ENCODE measurements around the gene CHCHD6. TPM values are rescaled to one million over a fixed set of nuclear protein-coding genes. Genes with fewer than 3 reads are reported as not detected.
A peak's percentile ranks its signal among the peaks of the same experiment; 100 is the strongest.

Gene CHCHD6
- total RNA-seq, 1 experiment from 2014 or later: 36.3 TPM

- Histone ChIP-seq H3K4me2 (ENCODE audit: low read length) (no peak overlapping the region), H2AFZ (ENCODE audit: low read depth, low read length, poor library complexity, severe bottlenecking) (no peak overlapping the region), H3K36me3 (ENCODE audit: control insufficient read depth in 1 of 2, insufficient read depth in 2 of 2, low read length in 2 of 2) (no peaks in the 10 kb centered on the region), H3K9me3 (ENCODE audit: control insufficient read depth in 1 of 2, insufficient read depth in 1 of 2, low read depth in 1 of 2, low read length in 2 of 2) (peaks cover 0 to 6% of the 10 kb centered on the region in 2 experiments; a peak in 1 of 4 replicates), H3K27ac (ENCODE audit: low read depth, low read length) (no peak overlapping the region), H3K27me3 (ENCODE audit: insufficient read depth, low read length) (no peaks in the 10 kb centered on the region), H3K4me3 (replicated peaks in 1 of 2; ENCODE audit: low read depth in 1 of 2, low read length in 2 of 2) (no peak overlapping the region), H4K20me1 (ENCODE audit: insufficient read depth) (no peaks in the 10 kb centered on the region), H3K9ac (ENCODE audit: low read length) (no peak overlapping the region), H3K79me2 (ENCODE audit: insufficient read depth, low read length) (peaks cover 7% of the 10 kb centered on the region), H3K4me1 (ENCODE audit: control insufficient read depth in 1 of 2, insufficient read depth in 2 of 2, low read length in 2 of 2) (no peaks in the 10 kb centered on the region), H3K9me2 (ENCODE audit: insufficient read depth) (no peaks in the 10 kb centered on the region)
- BruUV-seq (replicated peaks): no TSS peak
- TF ChIP-seq SRF (IDR thresholded peaks at IDR 0.05; ENCODE audit: low read depth) (no peak), ZNF274 (IDR thresholded peaks at IDR 0.05; ENCODE audit: low read depth, low read length) (no peak), JUND (IDR thresholded peaks at IDR 0.05) (no peak), TCF7L2 (IDR thresholded peaks at IDR 0.05; ENCODE audit: borderline replicate concordance, extremely low read depth, insufficient read depth, insufficient read length) (no peak), POLR2A (IDR thresholded peaks at IDR 0.05; ENCODE audit: borderline replicate concordance, extremely low read depth, insufficient read depth, insufficient read length) (no peak), SIN3A (IDR thresholded peaks at IDR 0.05; ENCODE audit: low read depth) (no peak), ZBTB33 (IDR thresholded peaks at IDR 0.05; ENCODE audit: extremely low read depth, insufficient replicate concordance, low read length) (no peak)
- TF ChIP-seq, protein P1, sequence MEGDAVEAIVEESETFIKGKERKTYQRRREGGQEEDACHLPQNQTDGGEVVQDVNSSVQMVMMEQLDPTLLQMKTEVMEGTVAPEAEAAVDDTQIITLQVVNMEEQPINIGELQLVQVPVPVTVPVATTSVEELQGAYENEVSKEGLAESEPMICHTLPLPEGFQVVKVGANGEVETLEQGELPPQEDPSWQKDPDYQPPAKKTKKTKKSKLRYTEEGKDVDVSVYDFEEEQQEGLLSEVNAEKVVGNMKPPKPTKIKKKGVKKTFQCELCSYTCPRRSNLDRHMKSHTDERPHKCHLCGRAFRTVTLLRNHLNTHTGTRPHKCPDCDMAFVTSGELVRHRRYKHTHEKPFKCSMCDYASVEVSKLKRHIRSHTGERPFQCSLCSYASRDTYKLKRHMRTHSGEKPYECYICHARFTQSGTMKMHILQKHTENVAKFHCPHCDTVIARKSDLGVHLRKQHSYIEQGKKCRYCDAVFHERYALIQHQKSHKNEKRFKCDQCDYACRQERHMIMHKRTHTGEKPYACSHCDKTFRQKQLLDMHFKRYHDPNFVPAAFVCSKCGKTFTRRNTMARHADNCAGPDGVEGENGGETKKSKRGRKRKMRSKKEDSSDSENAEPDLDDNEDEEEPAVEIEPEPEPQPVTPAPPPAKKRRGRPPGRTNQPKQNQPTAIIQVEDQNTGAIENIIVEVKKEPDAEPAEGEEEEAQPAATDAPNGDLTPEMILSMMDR (IDR thresholded peaks at IDR 0.05 in 2 of 3, conservative IDR thresholded peaks at IDR 0.05 in 1 of 3; ENCODE audit: borderline replicate concordance in 1 of 3, insufficient read depth in 1 of 3, low read depth in 2 of 3, low read length in 2 of 3): peak in 2 of 3 experiments; percentile 35 to 40; a peak in 4 of 6 replicates
- TF ChIP-seq, protein P2, sequence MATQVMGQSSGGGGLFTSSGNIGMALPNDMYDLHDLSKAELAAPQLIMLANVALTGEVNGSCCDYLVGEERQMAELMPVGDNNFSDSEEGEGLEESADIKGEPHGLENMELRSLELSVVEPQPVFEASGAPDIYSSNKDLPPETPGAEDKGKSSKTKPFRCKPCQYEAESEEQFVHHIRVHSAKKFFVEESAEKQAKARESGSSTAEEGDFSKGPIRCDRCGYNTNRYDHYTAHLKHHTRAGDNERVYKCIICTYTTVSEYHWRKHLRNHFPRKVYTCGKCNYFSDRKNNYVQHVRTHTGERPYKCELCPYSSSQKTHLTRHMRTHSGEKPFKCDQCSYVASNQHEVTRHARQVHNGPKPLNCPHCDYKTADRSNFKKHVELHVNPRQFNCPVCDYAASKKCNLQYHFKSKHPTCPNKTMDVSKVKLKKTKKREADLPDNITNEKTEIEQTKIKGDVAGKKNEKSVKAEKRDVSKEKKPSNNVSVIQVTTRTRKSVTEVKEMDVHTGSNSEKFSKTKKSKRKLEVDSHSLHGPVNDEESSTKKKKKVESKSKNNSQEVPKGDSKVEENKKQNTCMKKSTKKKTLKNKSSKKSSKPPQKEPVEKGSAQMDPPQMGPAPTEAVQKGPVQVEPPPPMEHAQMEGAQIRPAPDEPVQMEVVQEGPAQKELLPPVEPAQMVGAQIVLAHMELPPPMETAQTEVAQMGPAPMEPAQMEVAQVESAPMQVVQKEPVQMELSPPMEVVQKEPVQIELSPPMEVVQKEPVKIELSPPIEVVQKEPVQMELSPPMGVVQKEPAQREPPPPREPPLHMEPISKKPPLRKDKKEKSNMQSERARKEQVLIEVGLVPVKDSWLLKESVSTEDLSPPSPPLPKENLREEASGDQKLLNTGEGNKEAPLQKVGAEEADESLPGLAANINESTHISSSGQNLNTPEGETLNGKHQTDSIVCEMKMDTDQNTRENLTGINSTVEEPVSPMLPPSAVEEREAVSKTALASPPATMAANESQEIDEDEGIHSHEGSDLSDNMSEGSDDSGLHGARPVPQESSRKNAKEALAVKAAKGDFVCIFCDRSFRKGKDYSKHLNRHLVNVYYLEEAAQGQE (IDR thresholded peaks at IDR 0.05; ENCODE audit: low read depth): no peak
- RAD21 ChIA-PET (ENCODE audit: low non-redundant PET in 1 of 2, low total read pairs in 2 of 2, uncharacterized antibody in 2 of 2, unreplicated experiment in 2 of 2): no interaction called here
- CTCF ChIA-PET: interaction anchor here (1.5 kb wide), 1 partner anchor 810 kb away, joined by 3 read pairs; no protein-coding TSS in a partner anchor
- intact Hi-C loops (cut with micrococcal nuclease): no loop called here
- POLR2A ChIA-PET: no interaction called here
- ATAC-seq: no peak
- DNase-seq (ENCODE audit: low read depth, low spot score): no peak
Observed at GRCh38 chr3:126737527-126737926, 33.5 kb downstream of the CHCHD6 start.

Data from HCT116 (cell line).